Neural cell (in vitro differentiated cells): ENCODE data around the gene AIPL1.

Experiments
- CTCF ChIP-seq: fragments of 450-650 bp; IDR thresholded peaks from 2 replicates; pipeline ENCODE4 v1.5.1; 2014; ENCODE audit warnings: antibody characterized with exemption, mild to moderate bottlenecking, moderate library complexity; ENCODE audit not compliant: poor library complexity, severe bottlenecking
- EP300 ChIP-seq: fragments of 450-650 bp; conservative IDR thresholded peaks from 2 replicates; pipeline ENCODE4 v1.6.1; 2014; ENCODE audit warnings: antibody characterized with exemption, mild to moderate bottlenecking, moderate library complexity; ENCODE audit not compliant: poor library complexity, severe bottlenecking
- EZH2 ChIP-seq: fragments of 200-600, 300-800 bp; shearing (Covaris generic), sonication (generic); IDR thresholded peaks from 2 replicates; pipeline ENCODE4 v1.6.1; 2014; ENCODE audit warnings: antibody characterized with exemption, low read length, borderline replicate concordance, mild to moderate bottlenecking; ENCODE audit not compliant: insufficient read depth, poor library complexity, severe bottlenecking
- MXI1 ChIP-seq: fragments of 450-650 bp; conservative IDR thresholded peaks from 2 replicates; pipeline ENCODE4 v1.6.1; 2014; ENCODE audit warnings: antibody characterized with exemption, mild to moderate bottlenecking; ENCODE audit not compliant: poor library complexity, severe bottlenecking
- POLR2AphosphoS5 ChIP-seq: IDR thresholded peaks from 2 replicates; pipeline ENCODE4 v1.6.1; 2012
- RAD21 ChIP-seq: fragments of 450-650 bp; conservative IDR thresholded peaks from 2 replicates; pipeline ENCODE4 v1.6.1; 2014; ENCODE audit warnings: antibody characterized with exemption, mild to moderate bottlenecking, moderate library complexity
- REST ChIP-seq: IDR thresholded peaks from 2 replicates; pipeline ENCODE4 v1.6.1; 2012; ENCODE audit warnings: borderline replicate concordance
- SMC3 ChIP-seq: fragments of 450-650 bp; conservative IDR thresholded peaks from 2 replicates; pipeline ENCODE4 v1.6.1; 2014; ENCODE audit warnings: antibody characterized with exemption, mild to moderate bottlenecking, moderate library complexity; ENCODE audit not compliant: poor library complexity
- TAF1 ChIP-seq: IDR thresholded peaks from 2 replicates; pipeline ENCODE4 v1.6.1; 2012; ENCODE audit warnings: low read depth

GRCh38 chr17:6408276-6408675 lies 26.6 kb downstream of the AIPL1 start:
- no peak for TF ChIP-seq POLR2AphosphoS5
- no peak for TF ChIP-seq REST
- no peak for TF ChIP-seq EZH2
- TF ChIP-seq CTCF = no peak
- TF ChIP-seq EP300 = no peak
- TF ChIP-seq TAF1 = no peak
- no peak for TF ChIP-seq SMC3
- no peak for TF ChIP-seq RAD21
- TF ChIP-seq MXI1 = no peak
